Measurements from ENCODE around the gene CHST2.

DNA sequence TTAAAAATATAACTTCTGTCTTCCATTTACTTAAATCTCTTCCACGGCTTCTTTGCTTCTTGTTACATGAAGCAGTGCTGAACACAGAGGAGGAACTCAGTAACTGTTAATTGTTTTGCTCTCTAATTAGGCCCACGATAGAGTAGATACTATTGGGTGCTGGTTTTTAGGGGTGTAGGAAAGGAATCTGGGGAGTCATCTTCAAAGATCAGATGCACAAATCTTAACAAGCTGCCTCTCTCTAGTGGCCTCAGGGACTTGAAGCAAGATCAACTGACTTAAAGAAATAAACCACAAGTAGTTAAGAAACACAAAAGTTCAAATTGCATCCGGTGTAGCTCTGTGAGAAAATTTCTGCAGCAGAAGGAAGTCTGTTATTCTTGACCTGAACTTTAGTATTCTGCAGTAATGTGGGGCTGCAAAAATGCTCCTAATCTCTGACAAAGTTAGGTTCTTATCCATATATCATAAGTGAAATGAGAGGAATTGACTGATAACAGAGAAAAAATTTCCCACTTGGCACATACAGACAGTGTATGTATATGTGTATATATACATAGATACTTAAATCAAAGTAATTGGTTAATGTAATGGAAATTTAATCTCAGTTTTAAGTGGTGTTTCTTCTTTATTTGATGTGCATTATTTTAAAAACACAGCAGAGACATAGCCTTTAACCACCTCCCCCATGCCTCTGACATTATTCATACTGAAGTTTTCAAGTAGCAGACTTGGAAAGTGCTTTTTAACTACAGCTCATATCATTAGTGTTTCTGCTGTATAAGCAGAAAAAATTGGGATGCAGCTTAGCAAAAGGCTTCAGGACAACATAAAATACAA, 51.8 kb downstream of the CHST2 start:
- TF ChIP-seq, protein P1, sequence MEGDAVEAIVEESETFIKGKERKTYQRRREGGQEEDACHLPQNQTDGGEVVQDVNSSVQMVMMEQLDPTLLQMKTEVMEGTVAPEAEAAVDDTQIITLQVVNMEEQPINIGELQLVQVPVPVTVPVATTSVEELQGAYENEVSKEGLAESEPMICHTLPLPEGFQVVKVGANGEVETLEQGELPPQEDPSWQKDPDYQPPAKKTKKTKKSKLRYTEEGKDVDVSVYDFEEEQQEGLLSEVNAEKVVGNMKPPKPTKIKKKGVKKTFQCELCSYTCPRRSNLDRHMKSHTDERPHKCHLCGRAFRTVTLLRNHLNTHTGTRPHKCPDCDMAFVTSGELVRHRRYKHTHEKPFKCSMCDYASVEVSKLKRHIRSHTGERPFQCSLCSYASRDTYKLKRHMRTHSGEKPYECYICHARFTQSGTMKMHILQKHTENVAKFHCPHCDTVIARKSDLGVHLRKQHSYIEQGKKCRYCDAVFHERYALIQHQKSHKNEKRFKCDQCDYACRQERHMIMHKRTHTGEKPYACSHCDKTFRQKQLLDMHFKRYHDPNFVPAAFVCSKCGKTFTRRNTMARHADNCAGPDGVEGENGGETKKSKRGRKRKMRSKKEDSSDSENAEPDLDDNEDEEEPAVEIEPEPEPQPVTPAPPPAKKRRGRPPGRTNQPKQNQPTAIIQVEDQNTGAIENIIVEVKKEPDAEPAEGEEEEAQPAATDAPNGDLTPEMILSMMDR (IDR thresholded peaks at IDR 0.05; ENCODE audit: low read depth, low read length): no peak
- TF ChIP-seq, protein P2, sequence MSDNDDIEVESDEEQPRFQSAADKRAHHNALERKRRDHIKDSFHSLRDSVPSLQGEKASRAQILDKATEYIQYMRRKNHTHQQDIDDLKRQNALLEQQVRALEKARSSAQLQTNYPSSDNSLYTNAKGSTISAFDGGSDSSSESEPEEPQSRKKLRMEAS (IDR thresholded peaks at IDR 0.05; ENCODE audit: low read depth, low read length): no peak
- no peak for TF ChIP-seq POLR2A (IDR thresholded peaks at IDR 0.05; ENCODE audit: extremely low read depth, insufficient read length)
